Karpas-422 (cell line): ENCODE measurements around the gene THBS2. TPM values are rescaled to one million over a fixed set of nuclear protein-coding genes. Genes with fewer than 3 reads are reported as not detected.
"Not testable (repeated sequence)": the region's sequence is repeated elsewhere in the genome, so short reads cannot be mapped to it uniquely, and the experiment has no call there.

ENCODE experiments used
- DNase-seq: peaks from one replicate; pipeline ENCODE4 v3.0.0-alpha.2; 2015
- H2AFZ ChIP-seq: fragments of 200-600 bp; sonication (generic); 2 replicates; pipeline ENCODE4 v1.6.1; 2014; ENCODE audit warnings: antibody characterized with exemption, low read length, mixed read lengths
- H3K27ac ChIP-seq: fragments of 200-600 bp; sonication (generic); 2 replicates; pipeline ENCODE4 v1.5.1; 2014; ENCODE audit warnings: mild to moderate bottlenecking, low read length, moderate library complexity
- H3K27me3 ChIP-seq: fragments of 200-600 bp; sonication (generic); 2 replicates; pipeline ENCODE4 v1.6.1; 2014; ENCODE audit warnings: low read length, mixed read lengths
- H3K36me3 ChIP-seq: fragments of 200-600 bp; sonication (generic); 2 replicates; pipeline ENCODE4 v1.6.1; 2014; ENCODE audit warnings: low read length, mixed read lengths; ENCODE audit not compliant: insufficient read depth
- H3K4me1 ChIP-seq: fragments of 200-600 bp; sonication (generic); 2 replicates; pipeline ENCODE4 v1.6.1; 2014; ENCODE audit warnings: mild to moderate bottlenecking, low read length, mixed read lengths
- H3K4me2 ChIP-seq: fragments of 200-600 bp; sonication (generic); 2 replicates; pipeline ENCODE4 v1.6.1; 2014; ENCODE audit warnings: low read length, low read depth, mild to moderate bottlenecking; ENCODE audit not compliant: poor library complexity, severe bottlenecking
- H3K4me3 ChIP-seq: fragments of 200-600 bp; sonication (generic); 2 replicates; pipeline ENCODE4 v1.5.1; 2014; ENCODE audit warnings: mild to moderate bottlenecking, antibody characterized with exemption, low read length, mixed read lengths
- H3K79me2 ChIP-seq: fragments of 200-600 bp; sonication (generic); 2 replicates; pipeline ENCODE4 v1.6.1; 2014; ENCODE audit warnings: mild to moderate bottlenecking, low read length, mixed read lengths
- H3K9ac ChIP-seq: fragments of 200-600 bp; sonication (generic); 2 replicates; pipeline ENCODE4 v1.6.0; 2014; ENCODE audit warnings: low read length
- H3K9me2 ChIP-seq: fragments of 200-600 bp; sonication (generic), shearing (Covaris generic); replicated peaks from 2 replicates; pipeline ENCODE4 v1.6.0; 2014; ENCODE audit warnings: mild to moderate bottlenecking, low read length, moderate library complexity; ENCODE audit not compliant: insufficient read depth
- H3K9me3 ChIP-seq: fragments of 300-700, 200-600 bp; sonication (generic); 2 replicates; pipeline ENCODE4 v1.6.1; 2014; ENCODE audit warnings: low read length, mixed read lengths
- H4K20me1 ChIP-seq: fragments of 200-600 bp; sonication (generic); 2 replicates; pipeline ENCODE4 v1.6.1; 2014; ENCODE audit warnings: mild to moderate bottlenecking, antibody characterized with exemption, low read length, low read depth; ENCODE audit not compliant: insufficient read depth
- total RNA-seq: library from RNA; depleted of rRNA; stranded (reverse); fragments of >200 nt; shearing (Covaris generic); gene quantifications from 2 replicates; pipeline ENCODE4 v1.2.3, GENCODE V29; 2014; ENCODE audit warnings: low replicate concordance

Gene THBS2
- total RNA-seq, 1 experiment from 2014 or later, result not detected

GRCh38 chr6:169185011-169185521 lies 68.6 kb downstream of the THBS2 start:
- H3K4me2 ChIP-seq, result no peak overlapping the region
- H3K27me3 ChIP-seq, result no peaks in the 10 kb centered on the region
- no peak for DNase-seq
- no peak overlapping the region for H2AFZ ChIP-seq
- no peaks in the 10 kb centered on the region for H3K9me3 ChIP-seq
- no peaks in the 10 kb centered on the region for H3K79me2 ChIP-seq
- no peak overlapping the region for H3K9ac ChIP-seq
- H4K20me1 ChIP-seq, result no peaks in the 10 kb centered on the region
- H3K4me3 ChIP-seq, result no peak overlapping the region
- no peak overlapping the region for H3K27ac ChIP-seq
- H3K9me2 ChIP-seq, result no peaks in the 10 kb centered on the region
- no peaks in the 10 kb centered on the region for H3K36me3 ChIP-seq
- no peaks in the 10 kb centered on the region for H3K4me1 ChIP-seq

- Histone ChIP-seq H4K20me1 (no peaks in the 10 kb centered on the region), H3K4me3 (no peak overlapping the region), H2AFZ (no peak overlapping the region), H3K36me3 (no peaks in the 10 kb centered on the region), H3K9ac (no peak overlapping the region), H3K9me3 (no peaks in the 10 kb centered on the region), H3K27ac (no peak overlapping the region), H3K9me2 (no peaks in the 10 kb centered on the region), H3K4me1 (no peaks in the 10 kb centered on the region), H3K79me2 (no peaks in the 10 kb centered on the region), H3K27me3 (no peaks in the 10 kb centered on the region), H3K4me2 (no peak overlapping the region)
- DNase-seq, result no peak
Measured at GRCh38 chr6:169184419-169184818, 69.2 kb downstream of the THBS2 start.

- H3K9me3 ChIP-seq, result no peaks in the 10 kb centered on the region
- H2AFZ ChIP-seq, result no peak overlapping the region
- H3K9ac ChIP-seq, result no peak overlapping the region
- no peak overlapping the region for H3K27ac ChIP-seq
- H3K9me2 ChIP-seq, result no peaks in the 10 kb centered on the region
- H3K79me2 ChIP-seq, result no peaks in the 10 kb centered on the region
- H3K27me3 ChIP-seq, result no peaks in the 10 kb centered on the region
- H3K4me3 ChIP-seq, result no peak overlapping the region
- DNase-seq, result no peak
- H4K20me1 ChIP-seq, result no peaks in the 10 kb centered on the region
- no peaks in the 10 kb centered on the region for H3K4me1 ChIP-seq
- no peak overlapping the region for H3K4me2 ChIP-seq
- H3K36me3 ChIP-seq, result no peaks in the 10 kb centered on the region
Measured at GRCh38 chr6:169183233-169183632, 70.4 kb downstream of the THBS2 start.

- not testable (repeated sequence) for H3K36me3 ChIP-seq, H3K79me2 ChIP-seq, DNase-seq, H3K4me1 ChIP-seq, H3K27ac ChIP-seq, H3K9me2 ChIP-seq, H3K9me3 ChIP-seq, H3K9ac ChIP-seq, H2AFZ ChIP-seq, H3K27me3 ChIP-seq, H4K20me1 ChIP-seq, H3K4me3 ChIP-seq, H3K4me2 ChIP-seq
Measured at GRCh38 chr6:169179831-169180230, 73.8 kb downstream of the THBS2 start.

- Histone ChIP-seq H2AFZ (no peak overlapping the region), H3K9me2 (no peaks in the 10 kb centered on the region), H3K27me3 (no peaks in the 10 kb centered on the region)
Measured at GRCh38 chr6:169177516-169178166, 76.0 kb downstream of the THBS2 start.

GRCh38 chr6:169176361-169176991 lies 77.2 kb downstream of the THBS2 start:
- H3K4me1 ChIP-seq, result no peaks in the 10 kb centered on the region
- no peaks in the 10 kb centered on the region for H3K27me3 ChIP-seq
- no peak for DNase-seq
- H4K20me1 ChIP-seq, result no peaks in the 10 kb centered on the region
- no peak overlapping the region for H3K27ac ChIP-seq
- H3K9ac ChIP-seq, result no peak overlapping the region
- no peaks in the 10 kb centered on the region for H3K9me2 ChIP-seq
- H3K4me3 ChIP-seq, result no peak overlapping the region
- no peaks in the 10 kb centered on the region for H3K36me3 ChIP-seq
- no peaks in the 10 kb centered on the region for H3K79me2 ChIP-seq
- no peak overlapping the region for H2AFZ ChIP-seq
- no peak overlapping the region for H3K4me2 ChIP-seq
- H3K9me3 ChIP-seq, result no peaks in the 10 kb centered on the region

More at GRCh38 chr6:169177516-169178166, 76.0 kb downstream of the THBS2 start:
- H3K9me3 ChIP-seq, result no peaks in the 10 kb centered on the region
- no peak for DNase-seq
- H4K20me1 ChIP-seq, result no peaks in the 10 kb centered on the region
- no peak overlapping the region for H3K4me2 ChIP-seq
- no peak overlapping the region for H3K27ac ChIP-seq
- no peak overlapping the region for H3K4me3 ChIP-seq
- H3K79me2 ChIP-seq, result no peaks in the 10 kb centered on the region
- no peaks in the 10 kb centered on the region for H3K4me1 ChIP-seq
- H3K36me3 ChIP-seq, result no peaks in the 10 kb centered on the region
- H3K9ac ChIP-seq, result no peak overlapping the region

- Histone ChIP-seq H3K36me3 (no peaks in the 10 kb centered on the region), H3K27ac (no peak overlapping the region), H3K4me1 (no peaks in the 10 kb centered on the region), H3K9me3 (no peaks in the 10 kb centered on the region), H3K4me2 (no peak overlapping the region), H3K4me3 (no peak overlapping the region), H3K9me2 (no peaks in the 10 kb centered on the region), H2AFZ (no peak overlapping the region), H4K20me1 (no peaks in the 10 kb centered on the region), H3K27me3 (no peaks in the 10 kb centered on the region), H3K79me2 (no peaks in the 10 kb centered on the region), H3K9ac (no peak overlapping the region)
- no peak for DNase-seq
Measured at GRCh38 chr6:169175360-169175887, 78.2 kb downstream of the THBS2 start.

GRCh38 chr6:169174516-169175359 lies 78.9 kb downstream of the THBS2 start:
- no peaks in the 10 kb centered on the region for H3K79me2 ChIP-seq
- H3K4me1 ChIP-seq, result no peaks in the 10 kb centered on the region
- no peaks in the 10 kb centered on the region for H3K9me3 ChIP-seq
- no peak overlapping the region for H3K4me3 ChIP-seq
- no peaks in the 10 kb centered on the region for H3K9me2 ChIP-seq
- no peak overlapping the region for H3K27ac ChIP-seq
- H3K4me2 ChIP-seq, result no peak overlapping the region
- DNase-seq, result no peak
- no peak overlapping the region for H2AFZ ChIP-seq
- no peaks in the 10 kb centered on the region for H3K36me3 ChIP-seq
- H3K27me3 ChIP-seq, result no peaks in the 10 kb centered on the region
- H3K9ac ChIP-seq, result no peak overlapping the region
- no peaks in the 10 kb centered on the region for H4K20me1 ChIP-seq
